ENCODE results near the gene NMBR.
A peak's percentile ranks its signal among the peaks of the same experiment; 100 is the strongest.

GRCh38 chr6:142079130-142079529 lies 67.8 kb downstream of the NMBR start:
- TF ChIP-seq CTCF (IDR thresholded peaks at IDR 0.05) (peak; percentile 17), EZH2 (IDR thresholded peaks at IDR 0.05; ENCODE audit: borderline replicate concordance, insufficient read depth, low read depth, low read length, poor library complexity, severe bottlenecking) (no peak)
